Kidney epithelial cell (primary cell): ENCODE results near the gene TAF9. TPM values are rescaled to one million over a fixed set of nuclear protein-coding genes. Genes with fewer than 3 reads are reported as not detected.
"Not testable (repeated sequence)": the region's sequence is repeated elsewhere in the genome, so short reads cannot be mapped to it uniquely, and the experiment has no call there.

Experiments
- DNase-seq: peaks from one replicate; pipeline ENCODE4 v3.0.0-alpha.2; 2010; ENCODE audit warnings: low read depth
- H3K27me3 ChIP-seq: 2 replicates; pipeline ENCODE4 v1.6.0; 2011; ENCODE audit warnings: low read length; ENCODE audit not compliant: control insufficient read depth, insufficient read depth
- H3K36me3 ChIP-seq: 2 replicates; pipeline ENCODE4 v1.5.1; 2011; ENCODE audit warnings: low read length; ENCODE audit not compliant: control insufficient read depth, insufficient read depth
- H3K4me3 ChIP-seq: 2 replicates; pipeline ENCODE4 v1.5.1; 2011; ENCODE audit warnings: low read depth, mild to moderate bottlenecking, control low read depth, low read length
- total RNA-seq: library from RNA; depleted of rRNA; stranded (reverse); fragments of >200 nt; gene quantifications from 2 replicates; pipeline ENCODE4 v1.2.3, GENCODE V29; 2015
- TF ChIP-seq, protein P1 (sequence below): IDR thresholded peaks from 2 replicates; pipeline ENCODE4 v1.5.1; 2011; ENCODE audit warnings: mild to moderate bottlenecking, moderate library complexity, low read length, control low read depth, inconsistent platforms; ENCODE audit not compliant: insufficient read depth, poor library complexity, severe bottlenecking

The TAF9 gene
- total RNA-seq, 1 donor from 2014 or later, result 67.2 TPM

DNA sequence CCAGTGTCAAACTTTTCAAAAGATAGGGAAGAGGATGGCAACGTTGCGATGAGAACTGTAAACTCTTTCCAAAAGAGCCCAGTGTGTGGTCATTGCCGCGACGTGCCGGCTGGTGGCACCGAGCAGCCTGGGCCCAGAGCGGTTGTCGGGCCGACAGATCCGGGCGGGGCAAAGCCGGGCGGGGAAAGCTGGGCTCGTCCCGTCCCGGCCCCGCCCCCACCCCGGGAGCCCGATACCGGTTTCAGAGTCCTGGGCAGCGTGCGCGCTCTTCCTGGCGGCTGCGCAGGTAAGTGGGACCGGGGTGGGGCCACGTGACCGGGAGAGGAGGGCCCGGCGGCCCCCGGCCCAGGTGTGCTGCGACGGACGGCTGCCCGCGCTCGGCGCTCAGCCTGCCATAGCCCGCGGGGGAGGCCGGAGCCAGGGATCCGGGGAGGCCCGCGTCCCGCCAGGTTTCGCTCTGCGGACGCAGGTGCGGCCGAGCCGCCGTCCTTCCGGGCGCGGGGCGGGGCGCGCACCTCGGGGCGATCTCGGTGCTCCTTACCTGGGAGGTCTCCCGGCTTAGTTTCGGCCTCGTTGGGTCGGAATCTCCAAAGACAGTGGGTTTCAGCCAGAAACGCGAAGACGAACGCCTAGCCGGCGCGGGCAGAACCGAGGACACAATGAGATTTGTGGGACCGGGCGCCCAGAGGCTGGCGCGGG lies 45.7 kb upstream of the TAF9 start, which contains the start of gene MARVELD2:
Gene MARVELD2, plus strand, starts transcription at position 232 of the 699 bp plus-strand sequence. CDS start 4,270 bp downstream, outside the sequence.
- Histone ChIP-seq H3K27me3 (no peaks in the 10 kb centered on the region), H3K36me3 (no peaks in the 10 kb centered on the region), H3K4me3 (peak within 1 kb of the TSS; percentile 79)
- TF ChIP-seq, protein P1, sequence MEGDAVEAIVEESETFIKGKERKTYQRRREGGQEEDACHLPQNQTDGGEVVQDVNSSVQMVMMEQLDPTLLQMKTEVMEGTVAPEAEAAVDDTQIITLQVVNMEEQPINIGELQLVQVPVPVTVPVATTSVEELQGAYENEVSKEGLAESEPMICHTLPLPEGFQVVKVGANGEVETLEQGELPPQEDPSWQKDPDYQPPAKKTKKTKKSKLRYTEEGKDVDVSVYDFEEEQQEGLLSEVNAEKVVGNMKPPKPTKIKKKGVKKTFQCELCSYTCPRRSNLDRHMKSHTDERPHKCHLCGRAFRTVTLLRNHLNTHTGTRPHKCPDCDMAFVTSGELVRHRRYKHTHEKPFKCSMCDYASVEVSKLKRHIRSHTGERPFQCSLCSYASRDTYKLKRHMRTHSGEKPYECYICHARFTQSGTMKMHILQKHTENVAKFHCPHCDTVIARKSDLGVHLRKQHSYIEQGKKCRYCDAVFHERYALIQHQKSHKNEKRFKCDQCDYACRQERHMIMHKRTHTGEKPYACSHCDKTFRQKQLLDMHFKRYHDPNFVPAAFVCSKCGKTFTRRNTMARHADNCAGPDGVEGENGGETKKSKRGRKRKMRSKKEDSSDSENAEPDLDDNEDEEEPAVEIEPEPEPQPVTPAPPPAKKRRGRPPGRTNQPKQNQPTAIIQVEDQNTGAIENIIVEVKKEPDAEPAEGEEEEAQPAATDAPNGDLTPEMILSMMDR, result peak; percentile 58
- peak; percentile 26 for DNase-seq

DNA sequence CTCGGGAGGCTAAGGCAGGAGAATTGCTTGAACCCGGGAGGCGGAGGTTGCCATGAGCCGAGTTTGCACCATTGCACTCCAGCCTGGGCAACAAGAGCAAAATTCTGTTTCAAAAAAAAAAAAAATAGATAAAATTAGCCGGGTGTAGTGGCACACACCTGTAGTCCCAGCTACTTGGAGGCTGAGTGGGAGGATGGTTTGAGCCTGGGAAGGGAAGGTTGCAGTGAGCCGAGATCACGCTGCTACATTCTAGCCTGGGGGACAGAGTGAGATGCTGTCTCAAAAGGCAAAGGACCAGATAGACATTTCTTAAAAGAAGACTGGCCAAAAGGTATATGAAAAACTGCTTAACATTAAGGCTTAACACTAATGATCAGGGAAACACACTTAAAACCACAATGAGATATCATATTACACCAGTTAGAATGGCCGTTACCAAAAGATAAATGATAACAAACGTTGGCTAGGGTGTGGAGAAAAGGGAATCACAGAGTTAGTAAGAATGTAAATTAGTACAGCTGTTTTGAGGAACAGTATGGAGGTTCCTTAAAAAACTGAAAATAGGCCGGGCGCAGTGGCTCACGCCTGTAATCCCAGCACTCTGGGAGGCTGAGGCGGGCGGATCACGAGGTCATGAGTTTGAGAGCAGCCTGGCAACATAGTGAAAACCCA lies 35.5 kb upstream of the TAF9 start:
- TF ChIP-seq, protein P1, result no peak

DNA sequence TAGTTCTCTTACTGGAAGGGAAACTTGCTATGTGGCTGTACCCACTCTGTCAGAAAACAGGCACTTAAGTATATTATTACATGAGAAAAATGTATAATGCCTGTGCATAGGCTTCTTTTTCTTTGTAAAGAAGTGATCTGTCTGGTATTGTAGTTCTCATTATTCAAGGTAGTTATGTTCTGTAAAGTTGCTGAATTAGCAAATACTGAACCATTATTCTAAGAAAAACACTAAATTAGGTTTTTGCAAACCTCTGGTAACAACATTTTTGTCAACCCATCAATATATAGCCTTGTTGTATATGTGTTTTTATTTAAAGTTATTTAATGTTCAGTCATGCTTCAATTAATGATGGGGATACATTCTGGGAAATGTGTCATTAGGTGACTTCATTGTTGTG lies 9.1 kb upstream of the TAF9 start:
- Histone ChIP-seq H3K4me3 (no peak overlapping the region), H3K27me3 (no peaks in the 10 kb centered on the region), H3K36me3 (peaks cover 1% of the 10 kb centered on the region)
- TF ChIP-seq, protein P1, result no peak
- no peak for DNase-seq

More for the DNA sequence above, 35.5 kb upstream of the TAF9 start:
- Histone ChIP-seq H3K4me3 (no peak overlapping the region), H3K36me3 (no peaks in the 10 kb centered on the region), H3K27me3 (no peaks in the 10 kb centered on the region)
- DNase-seq, result no peak

DNA sequence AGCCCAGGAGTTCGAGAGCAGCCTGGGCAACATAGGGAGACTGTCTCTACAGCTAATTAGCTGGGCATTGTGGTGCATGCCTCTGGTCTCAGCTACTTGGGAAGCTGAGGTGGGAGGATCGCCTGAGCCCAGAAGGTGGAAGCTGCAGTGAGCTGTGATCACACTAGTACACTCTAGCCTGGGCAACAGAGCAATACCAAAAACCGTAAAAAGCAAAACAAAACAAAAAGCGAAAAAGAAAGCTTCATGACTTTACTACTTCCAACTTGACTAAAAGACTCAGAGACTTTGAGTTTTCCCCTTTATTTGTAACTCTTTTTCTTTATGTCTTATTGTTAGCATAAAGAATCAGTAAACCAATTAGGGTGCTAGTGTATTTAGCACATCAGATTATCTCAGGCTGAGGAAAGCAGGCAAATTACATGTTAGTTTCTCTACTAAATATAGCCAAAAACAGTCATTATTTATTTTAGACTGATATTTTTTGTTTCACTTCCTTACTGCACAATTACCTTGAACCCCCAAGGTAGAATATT lies 5.7 kb upstream of the TAF9 start:
- Histone ChIP-seq H3K36me3 (peaks cover 1% of the 10 kb centered on the region), H3K4me3 (no peak overlapping the region), H3K27me3 (no peaks in the 10 kb centered on the region)
- TF ChIP-seq, protein P1, result no peak
- DNase-seq, result no peak

DNA sequence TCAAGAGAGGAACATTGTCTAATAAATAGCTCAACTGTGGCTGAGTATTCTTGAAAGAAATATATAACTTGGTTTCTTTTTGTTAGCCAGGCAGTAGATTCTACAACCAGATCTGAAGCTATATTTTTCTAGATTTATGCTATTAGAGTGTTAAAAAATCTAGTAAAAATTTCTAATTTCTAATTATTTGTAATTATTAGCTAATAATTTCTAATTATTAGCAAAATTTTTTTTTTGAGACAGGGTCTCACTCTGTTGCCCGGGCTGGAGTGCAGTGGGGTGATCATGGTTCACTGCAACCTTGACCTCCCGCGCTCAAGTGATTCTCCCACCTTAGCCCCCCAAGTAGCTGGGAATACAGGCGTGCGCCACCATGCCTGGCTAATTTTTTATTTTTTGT lies 3.1 kb upstream of the TAF9 start:
- no peak for DNase-seq
- TF ChIP-seq, protein P1, result no peak
- Histone ChIP-seq H3K27me3 (no peaks in the 10 kb centered on the region), H3K36me3 (peaks cover 1% of the 10 kb centered on the region), H3K4me3 (no peak overlapping the region)

DNA sequence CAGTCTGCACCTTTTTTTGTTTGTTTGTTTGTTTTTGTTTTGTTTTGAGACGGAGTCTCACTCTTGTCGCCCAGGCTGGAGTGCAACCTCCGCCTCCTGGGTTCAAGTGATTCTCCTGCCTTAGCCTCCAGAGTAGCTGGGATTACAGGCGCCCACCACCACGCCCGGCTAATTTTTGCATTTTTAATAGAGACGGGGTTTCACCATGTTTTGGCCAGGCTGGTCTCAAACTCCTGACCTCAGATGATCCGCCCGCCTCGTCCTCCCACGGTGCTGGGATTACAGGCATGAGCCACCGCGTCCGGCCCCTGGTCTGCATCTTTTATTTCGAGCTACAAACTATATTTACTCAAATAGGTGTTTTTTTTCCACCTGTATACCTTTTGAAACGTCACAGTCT lies 1.0 kb upstream of the TAF9 start:
- not testable (repeated sequence) for H3K36me3 ChIP-seq, H3K27me3 ChIP-seq, DNase-seq
- peak overlapping the region; percentile 81 for H3K4me3 ChIP-seq
